ENCODE data around the gene ZPBP.
"Not testable (repeated sequence)": the region's sequence is repeated elsewhere in the genome, so short reads cannot be mapped to it uniquely, and the experiment has no call there.

ZPBP gene, protein sequence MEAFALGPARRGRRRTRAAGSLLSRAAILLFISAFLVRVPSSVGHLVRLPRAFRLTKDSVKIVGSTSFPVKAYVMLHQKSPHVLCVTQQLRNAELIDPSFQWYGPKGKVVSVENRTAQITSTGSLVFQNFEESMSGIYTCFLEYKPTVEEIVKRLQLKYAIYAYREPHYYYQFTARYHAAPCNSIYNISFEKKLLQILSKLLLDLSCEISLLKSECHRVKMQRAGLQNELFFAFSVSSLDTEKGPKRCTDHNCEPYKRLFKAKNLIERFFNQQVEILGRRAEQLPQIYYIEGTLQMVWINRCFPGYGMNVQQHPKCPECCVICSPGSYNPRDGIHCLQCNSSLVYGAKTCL

DNA sequence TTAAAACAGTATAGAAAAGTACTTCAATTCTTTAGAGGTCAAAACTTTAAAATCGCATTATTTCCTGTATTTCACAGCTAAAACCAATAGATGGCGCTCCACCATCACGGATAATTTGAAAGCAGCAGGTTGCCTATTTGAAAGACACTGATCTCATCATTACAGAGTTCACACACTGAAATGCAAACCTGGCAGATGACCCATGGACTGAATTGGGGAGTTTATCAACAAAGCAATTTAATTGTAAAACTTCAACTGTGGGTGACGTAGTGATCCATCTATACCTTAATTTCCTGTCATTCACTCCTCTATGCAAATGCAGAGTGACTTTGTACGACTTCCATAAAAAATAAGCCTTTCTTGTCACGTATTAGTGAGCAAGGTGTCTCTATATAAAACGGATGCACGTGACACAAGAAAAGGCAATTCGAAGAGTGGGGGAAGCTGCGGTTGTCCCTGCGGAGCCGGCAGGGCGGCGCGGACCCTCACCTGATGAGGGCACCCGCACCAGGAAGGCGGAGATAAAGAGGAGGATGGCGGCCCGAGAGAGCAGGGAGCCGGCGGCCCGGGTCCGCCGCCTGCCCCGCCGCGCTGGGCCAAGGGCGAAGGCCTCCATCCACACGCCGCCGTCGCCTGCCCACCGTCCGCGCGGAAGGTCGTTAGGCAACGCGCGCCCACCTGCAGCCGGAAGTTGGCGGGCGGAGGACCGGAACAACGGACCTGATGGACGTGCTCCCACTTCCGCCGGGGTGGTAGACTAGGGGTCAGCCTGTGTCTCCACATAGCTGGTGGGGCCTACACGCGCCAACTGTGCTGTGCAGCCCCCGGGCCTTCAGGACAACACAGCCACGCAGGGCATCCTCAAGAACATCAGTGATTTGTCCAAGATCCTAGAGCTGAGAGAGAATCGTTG lies at the start of gene ZPBP:
ZPBP (minus strand) TSS at position 668 of the 913 bp plus-strand sequence; CDS start at position 616, 52 bp downstream.
- peak; percentile 80 for DNase-seq

DNA sequence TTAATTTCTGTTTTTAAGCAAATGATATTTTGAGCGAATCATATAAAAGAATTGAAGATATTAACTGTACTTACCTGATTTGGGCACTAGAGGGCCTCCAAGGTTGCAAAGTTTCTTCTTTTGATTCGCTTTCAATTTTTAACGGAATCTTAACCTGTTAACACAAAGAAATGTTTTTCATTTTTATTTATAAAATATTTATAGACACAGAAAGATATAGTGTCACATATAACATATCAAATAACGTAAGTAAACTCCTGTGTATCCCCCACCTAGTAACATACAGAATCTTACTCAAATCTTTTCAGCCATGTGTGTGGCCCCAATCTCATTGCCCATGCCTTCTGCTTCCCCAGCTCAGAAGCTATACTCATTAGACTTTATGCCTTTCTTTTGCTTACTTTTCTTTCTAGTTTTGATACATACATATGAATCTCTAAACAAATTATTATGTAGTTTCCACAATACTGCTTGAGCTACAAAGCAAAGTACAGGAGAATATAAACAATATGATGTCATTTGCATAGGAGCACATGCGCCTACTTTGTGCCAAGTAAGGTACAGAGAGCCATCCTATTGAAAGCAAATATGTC lies 49.5 kb upstream of the ZPBP start:
- DNase-seq, result no peak

DNA sequence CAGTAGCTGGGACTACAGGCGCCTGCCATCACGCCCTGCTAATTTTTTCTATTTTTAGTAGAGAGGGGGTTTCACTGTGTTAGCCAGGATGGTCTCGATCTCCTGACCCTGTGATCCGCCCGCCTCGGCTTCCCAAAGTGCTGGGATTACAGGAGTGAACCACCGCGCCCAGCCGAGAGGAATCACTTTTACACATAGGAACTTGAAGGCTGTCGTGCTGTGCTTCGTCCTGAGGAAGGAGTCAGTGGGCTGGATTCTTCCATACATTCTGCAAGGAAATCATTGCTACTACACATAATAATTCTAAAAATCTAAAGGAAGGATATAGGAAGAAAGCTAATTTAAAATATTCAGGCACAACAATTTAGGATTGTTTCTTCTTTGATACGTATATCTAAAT lies 48.8 kb upstream of the ZPBP start:
- no peak for DNase-seq

DNA sequence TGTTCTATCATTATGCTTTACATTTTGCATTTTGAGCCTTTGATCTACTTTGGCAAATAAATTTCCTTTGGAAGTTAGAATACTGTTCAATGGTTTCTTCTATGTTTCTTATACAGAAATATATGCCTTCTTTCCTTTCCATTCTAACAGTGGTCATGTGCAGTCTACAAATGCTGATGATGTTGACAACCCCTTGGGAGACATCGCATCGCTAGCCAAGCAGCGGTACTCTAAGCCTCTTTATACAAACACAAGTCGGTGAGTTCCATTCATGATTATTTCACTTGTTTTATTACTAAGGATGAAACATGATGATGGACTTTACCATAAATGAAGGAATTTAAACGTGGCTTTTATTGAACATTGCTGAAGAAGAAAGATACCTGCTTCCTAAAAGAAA lies 48.1 kb upstream of the ZPBP start:
- DNase-seq, result no peak

DNA sequence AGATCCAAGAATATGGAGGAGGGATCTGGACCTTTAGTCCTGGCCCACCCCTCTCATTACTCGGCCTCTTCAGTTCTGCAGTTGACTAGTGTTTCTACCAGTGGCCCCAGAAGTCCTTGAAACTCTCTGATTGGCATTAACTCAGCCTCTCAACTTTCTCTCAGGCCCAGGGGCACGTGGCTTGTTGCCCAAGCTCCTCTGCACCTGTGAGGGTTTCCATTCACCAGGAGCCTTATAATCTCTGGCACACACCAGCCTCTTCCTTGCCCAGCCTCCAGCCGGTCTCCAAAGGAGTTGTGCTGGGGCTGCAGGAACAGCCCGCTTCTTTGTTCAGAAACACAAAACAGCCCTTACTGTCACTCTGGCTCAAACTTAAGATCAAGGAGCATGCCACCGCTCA lies 47.6 kb upstream of the ZPBP start:
- DNase-seq, result no peak

DNA sequence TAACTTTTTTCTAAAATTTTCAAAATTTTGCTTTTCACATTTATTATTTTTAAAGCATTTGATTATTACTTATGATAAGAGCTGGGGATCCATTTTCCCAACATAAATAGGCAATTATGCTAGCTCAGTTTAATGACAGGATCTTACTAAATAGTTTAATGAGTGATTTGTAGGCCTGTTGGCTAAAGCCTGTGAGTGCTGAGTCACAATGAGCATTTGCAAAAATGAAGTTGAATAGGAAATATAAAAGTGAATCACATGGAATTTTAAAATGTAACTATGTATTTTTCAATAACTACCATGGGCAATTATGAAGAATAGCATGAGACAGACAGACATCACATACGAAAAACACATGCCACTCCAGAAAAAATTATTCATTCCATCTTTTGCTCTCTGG lies 45.1 kb upstream of the ZPBP start:
- no peak for DNase-seq

DNA sequence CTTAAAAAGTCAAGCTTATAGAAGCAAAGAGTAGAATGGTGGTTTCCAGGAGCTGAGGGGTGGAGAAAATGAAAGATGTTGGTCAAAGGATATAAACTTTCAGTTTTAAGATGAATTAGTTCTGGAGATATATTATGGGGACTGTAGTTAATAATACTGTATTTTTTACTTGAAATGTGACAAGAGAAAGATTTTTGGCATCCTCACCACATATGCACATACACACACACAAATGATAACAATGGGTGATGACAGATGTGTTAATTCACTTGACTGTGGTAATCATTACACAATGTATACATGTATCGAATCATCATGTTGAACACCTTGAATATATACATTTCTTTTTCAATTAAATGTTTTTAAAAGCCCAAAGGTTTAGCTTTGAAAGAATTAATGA lies 32.7 kb upstream of the ZPBP start:
- no peak for DNase-seq

DNA sequence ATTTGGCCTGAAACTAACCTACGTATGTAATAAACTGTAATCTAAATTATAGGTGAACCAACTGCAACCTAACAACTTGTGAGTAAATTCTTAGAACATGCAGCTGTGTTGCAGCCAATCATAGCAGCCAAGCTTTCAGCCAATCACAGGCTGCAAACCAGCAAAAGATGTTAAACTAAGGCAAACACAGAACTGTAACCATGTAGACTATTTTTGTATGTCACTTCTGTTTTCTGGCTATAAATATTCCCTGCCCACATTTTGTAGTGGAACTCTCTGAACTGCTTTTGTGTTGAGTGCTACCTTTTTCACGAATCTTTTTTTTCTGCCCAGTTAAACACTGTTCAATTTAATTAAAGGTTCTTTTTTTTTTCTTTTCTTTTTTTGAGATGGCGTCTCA lies 28.2 kb upstream of the ZPBP start:
- DNase-seq, result no peak

DNA sequence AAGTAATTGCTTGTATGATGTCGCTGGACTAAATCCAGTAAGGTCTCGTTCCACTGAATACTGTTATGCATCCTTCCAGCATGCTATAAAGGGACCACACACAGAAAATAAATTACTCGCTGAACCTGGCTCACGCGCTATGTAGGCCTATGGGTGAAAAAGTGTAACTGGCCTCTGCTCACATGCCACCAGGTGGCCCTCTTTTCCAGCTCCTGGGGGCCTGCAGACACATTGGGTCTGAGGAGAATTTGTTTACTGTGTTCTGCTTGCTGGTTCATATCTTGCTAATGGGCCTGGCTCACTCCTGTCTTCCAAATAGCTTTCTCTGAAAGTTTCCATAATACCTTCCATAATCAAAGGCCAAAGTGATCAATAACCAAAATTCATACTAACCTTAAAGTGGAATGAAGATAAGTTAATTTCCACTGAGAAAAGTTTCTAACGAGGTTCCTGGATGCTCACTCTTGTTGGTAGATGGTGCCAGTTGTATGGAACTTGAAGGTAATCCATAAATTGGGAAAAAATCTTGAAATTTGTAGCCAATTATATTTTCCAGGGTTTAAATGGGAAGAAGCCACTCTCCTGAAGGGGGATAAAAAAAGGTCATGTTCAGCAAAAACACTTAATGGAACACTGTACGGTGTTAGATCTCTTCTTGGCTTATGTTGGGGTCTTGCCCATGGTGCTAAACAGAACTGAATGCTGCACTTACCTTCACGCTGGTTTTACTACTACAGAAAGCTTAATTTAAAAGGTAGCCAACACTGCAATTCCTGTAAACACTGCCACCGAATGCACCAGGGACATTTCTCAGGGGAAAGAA lies 27.0 kb upstream of the ZPBP start:
- no peak for DNase-seq

DNA sequence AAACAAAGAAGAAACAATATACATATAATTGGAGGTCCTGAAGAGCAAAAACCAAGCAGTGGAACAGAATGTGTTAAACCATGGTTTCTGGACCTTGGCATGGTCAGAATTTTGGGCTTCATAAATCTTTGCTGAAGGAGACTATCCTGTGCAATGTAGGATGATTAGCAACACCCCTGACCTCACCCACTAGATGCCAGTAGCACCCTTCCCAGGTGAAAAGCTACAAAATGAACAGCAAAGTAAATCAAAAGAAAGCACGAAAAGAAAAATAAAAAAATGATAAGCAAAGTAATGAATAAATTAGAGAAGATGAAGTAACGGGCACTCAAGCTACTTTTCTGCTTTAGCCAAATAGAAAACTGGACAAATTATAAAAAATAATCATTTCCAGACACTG lies 19.2 kb upstream of the ZPBP start:
- DNase-seq, result no peak

DNA sequence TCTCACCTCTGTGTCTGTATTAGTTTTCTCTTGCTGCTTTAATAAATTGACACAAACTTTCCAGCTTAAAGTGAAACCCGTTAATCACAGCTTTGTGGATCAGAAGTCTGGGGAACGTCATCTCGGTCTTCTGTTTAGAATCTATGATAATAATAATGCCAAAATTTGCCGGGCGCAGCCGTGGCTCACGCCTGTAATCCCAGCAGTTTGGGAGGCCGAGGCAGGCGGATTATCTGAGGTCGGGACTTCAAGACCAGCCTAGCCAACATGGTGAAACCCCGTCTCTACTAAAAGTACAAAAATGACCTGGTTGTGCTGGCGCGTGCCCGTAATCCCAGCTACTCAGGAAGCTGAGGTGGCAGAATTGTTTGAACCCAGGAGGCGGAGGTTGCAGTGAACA lies 8.8 kb upstream of the ZPBP start:
- no peak for DNase-seq

DNA sequence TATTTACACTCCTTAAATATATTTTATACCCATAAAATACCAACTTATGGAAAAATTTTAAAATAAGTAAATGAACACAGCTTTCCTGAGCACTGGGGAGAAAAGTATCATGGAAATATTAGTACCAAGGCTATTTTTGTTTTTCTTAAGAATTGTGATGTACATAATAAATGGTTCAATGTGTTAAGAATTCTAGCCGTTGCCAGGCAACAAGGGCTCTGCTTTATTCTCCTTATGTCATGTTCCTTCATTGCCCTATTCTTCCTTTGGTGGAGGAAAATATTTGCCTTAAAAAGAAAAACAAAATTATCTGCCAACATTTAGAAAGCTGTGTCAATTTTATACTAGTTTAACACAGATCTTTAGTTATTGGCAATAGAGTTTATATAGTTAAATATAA lies 2.6 kb upstream of the ZPBP start:
- no peak for DNase-seq

DNA sequence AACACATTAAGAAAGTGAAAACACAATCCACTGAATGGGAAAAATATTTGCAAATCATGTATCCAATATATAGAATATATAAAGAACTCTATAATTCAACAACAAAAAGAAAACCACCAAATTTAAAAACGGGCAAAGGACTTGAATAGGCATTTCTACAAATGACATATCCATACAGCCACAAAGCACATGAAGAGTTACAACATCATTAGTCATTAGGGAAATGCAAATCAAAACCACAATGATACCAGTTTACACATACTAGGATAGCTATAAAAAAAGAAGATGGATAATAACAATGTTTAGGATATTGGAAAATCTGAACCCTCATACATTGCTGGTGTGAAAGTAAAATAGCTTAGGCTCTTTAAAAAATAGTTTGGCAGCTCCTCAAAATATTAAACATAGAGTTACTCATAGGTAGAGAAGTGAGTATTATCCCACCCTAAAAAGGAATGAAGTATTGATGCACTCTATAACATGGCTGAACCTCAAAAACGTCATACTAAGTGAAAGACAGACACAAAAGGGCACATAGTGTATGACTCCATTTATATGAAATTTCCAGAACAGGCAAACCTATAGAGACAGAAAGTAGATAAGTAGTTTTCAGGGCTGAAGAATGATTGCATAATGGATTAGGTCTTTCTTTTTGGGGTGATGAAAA lies 4.5 kb downstream of the ZPBP start:
- no peak for DNase-seq

DNA sequence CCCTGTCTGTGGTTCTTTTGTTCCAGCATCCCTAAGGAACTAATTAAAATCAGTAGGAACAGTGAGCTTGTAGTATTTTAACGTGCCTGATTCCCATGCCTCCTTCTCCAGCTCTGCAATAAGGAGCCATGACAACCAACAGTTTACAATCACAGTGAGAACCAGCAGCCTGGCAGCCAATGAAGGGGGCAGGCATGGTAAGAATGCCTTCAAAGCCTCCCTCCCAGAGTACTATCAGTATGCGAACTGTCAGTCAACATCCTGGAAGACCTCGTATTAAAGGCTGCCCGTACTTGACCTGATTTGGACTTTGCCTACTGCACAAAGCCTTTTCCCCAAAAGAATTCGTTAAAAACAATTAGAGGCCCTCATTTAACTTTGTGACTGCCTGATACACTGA lies 7.7 kb downstream of the ZPBP start:
- DNase-seq, result peak; percentile 41

DNA sequence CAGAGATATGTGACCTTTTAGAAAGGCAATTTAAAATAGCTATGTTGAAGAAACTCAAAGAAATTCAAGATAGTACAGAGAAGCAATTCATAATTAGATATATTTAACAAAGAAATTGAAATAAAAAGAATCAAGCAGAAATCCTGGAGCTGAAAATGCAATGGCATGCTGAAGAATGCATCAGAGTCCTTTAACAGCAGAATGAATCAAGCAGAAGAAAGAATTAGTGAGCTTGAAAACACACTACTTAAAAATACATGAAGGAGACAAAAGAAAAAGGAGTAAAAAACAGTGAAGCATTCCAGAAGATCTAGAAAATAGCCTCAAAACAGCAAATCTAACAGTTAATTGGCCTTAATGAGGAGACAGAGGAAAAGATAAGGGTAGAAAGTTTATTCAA lies 20.0 kb downstream of the ZPBP start:
- DNase-seq, result no peak

DNA sequence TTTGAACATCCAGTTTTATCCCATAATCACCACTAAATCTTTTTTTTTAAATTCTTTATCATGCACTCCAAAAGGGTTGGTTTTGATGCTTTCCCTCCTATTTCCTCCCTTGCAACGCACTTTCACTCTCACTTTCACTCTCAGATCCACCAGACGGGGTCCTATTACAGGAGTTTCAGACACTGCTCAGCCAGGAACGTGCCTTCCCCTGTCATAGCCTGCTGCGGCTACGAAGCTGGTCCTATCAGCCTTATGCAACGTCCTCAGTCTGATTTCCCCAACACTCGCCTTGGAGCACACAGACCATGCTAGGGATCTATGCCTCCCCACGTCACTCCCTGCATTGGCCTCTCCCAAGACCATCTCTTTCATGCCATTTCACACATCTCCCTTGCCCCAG lies 23.4 kb downstream of the ZPBP start:
- no peak for DNase-seq

DNA sequence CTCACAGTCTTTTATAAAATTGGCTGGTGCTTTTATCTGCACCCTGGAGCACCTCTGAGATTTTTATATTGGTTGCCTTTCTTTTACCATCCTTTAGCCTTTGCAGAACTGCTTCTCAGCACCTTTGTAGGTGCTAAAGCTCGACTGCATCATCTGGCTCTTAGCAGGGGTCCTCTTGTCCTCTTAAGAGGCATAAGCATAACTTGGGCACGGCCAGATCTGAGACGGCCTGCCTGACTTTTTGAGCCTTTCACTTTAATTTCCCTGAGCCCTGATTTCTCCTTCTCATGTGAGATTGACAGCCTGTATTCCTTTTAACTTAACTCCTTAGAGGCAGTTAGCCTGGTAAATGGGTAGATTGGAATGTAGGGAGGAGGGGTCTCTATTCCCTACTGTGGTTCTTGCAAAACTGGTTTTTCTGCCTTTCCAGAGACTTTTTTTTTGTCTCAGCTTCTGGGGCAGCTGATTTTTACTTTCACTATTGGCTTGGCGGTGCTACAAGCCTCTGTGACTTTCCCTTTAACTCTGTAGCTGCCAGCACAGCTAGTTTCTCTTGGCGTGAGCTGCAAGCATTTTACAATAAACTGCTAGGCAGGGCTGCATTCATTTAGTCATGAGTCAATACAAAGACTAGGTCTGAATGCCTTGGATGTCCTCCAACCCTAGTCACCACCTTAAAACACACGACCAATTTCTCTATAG lies 24.0 kb downstream of the ZPBP start:
- DNase-seq, result no peak

DNA sequence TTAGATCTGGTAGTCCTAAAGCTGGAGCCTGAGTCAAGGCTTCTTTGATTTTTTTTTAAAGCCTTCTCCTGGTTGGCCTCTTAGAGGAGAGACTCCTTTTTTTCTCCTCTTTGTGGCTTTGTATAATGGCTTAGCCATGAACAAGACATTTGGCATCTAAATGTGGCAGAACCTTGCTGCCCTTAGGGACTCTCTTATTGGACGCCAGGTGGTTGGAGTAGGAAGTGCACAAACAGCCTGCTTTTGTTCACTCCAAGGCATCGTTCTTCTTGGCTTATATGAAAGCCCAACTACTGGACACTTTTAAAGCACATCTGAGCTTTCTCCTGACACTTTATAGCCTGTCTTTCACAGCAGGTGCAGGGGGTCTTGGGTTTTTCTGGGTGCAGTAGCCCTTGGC lies 25.0 kb downstream of the ZPBP start:
- no peak for DNase-seq

DNA sequence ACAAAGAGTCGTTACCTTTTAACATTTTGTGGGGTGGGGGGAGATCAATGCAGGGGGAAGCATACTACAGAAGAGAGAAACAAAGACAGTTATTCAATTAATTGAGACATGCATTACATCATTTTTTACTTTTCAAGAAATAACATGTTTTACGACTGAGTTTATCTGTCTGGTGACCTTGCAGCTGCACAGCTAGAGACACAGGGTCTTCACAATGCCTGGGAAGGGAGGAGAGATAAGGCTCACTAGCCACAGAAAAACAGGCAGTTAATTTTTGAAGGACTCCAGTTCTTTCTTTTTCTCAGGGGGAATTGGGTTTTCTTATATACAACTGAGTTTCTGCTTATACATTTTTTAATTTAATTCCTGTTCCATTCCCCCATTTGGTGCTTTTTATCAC lies 30.1 kb downstream of the ZPBP start:
- DNase-seq, result no peak

DNA sequence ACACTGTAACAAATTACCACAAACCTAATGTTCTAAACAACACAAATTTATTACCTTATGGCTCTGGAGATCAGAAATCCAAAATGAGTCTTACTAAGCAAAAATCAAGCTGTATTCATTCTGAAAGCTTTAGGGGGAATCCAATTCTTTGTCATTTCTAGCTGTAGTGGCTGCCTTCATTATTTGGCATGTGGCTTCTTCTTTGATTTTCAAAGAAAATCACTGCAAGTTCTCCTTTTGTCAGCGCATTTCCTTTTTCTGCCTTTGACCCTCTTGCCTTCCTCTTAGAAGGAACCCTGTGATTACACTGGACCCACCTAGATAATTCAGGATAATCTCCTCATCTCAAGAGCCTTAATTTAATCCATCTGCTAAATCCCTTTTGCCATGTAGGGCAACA lies 36.9 kb downstream of the ZPBP start:
- no peak for DNase-seq

DNA sequence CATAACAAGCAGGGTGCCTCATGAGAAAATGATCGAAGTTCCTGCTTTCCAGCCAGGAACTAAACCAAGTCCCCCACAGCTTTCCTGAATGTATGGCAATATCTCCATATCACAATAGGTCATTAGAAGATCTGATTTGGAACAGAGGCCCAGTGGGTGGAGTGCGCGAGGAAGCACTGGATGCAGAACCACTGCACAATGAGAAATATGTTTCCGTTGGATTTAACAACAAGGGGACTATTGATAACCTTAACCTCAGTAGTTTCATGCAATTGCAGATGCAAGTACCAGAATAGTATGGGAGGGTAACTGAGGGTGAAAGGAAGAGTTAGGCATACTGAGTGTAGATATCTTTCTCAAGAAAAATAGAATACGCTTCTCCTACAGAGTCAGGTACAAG lies 45.3 kb downstream of the ZPBP start:
- no peak for DNase-seq

DNA sequence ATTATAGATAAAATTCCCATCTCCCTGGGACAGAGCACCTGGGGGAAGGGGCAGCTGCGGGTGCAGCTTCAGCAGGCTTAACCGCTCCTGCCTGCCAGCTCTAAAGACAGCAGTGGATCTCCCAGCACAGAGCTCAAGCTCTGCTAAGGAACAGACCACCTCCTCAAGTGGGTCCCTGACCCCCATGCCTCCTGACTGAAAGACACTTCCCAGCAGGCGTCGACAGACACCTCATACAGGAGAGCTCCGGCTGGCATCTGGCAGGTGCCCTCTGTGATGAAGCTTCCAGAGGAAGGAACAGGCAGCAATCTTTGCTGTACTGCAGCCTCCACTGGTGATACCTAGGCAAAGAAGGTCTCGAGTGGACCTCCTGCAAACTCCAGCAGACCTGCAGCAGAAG lies 51.9 kb downstream of the ZPBP start:
- not testable (repeated sequence) for DNase-seq

Measured in retina (tissue), 1 donor.